ENCODE data around the gene GALNT9. TPM values are rescaled to one million over a fixed set of nuclear protein-coding genes. Genes with fewer than 3 reads are reported as not detected.
A peak's percentile ranks its signal among the peaks of the same experiment; 100 is the strongest.

GALNT9 gene
- total RNA-seq, 8 experiments from 2014 or later, result 0.40 to 23.8 (median 1.3) TPM

DNA sequence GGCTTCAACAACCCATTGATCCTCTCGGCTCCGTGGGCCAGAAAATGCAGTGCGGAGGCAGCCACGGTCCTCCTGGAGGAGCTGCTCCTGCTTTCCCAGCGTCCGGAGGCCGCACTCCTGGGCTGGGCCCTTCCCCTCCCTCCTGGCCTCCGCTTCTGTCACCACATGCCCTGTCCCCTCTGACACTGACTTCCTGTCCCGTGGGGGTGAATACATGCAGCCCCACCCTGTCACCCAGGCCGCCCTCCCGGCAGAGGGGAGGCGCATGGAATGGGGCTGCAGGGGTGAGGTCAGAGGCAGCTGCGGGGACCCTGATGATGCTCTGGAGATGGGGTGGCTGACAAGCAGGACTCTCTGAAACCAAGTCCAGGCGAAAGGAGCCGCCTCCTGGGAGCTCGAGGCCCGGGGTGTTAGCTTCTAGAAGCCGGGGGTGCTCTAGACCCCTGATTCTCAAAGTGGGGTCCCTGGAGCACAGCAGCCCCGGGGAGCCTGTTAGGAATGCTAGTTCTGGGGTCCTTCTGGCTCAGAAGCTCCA is 152.9 kb downstream of the GALNT9 start:
- in situ Hi-C loops (cut with MboI; ENCODE audit: low pct_unique_long_range_greater_than_20kb in 2 of 9, low sequenced_read_pairs in 9 of 9, unreplicated experiment in 9 of 9), result no loop called here
- Histone ChIP-seq H3K4me3 (no peak overlapping the region), H3K4me1 (replicated peaks in 1 of 2) (peaks cover 0 to 3% of the 10 kb centered on the region in 2 donors), H3K27ac (no peak overlapping the region)
- ATAC-seq (replicated peaks in 6 of 8), result peak in 7 of 8 experiments; percentile 18 to 74 (median 48)
- WGBS, 10 experiments, result 44 to 60% (median 57%) methylated on average over 2 to 6 of the region's 19 CpGs; no CpG with 5 or more reads in 6 of the 10 experiments

DNA sequence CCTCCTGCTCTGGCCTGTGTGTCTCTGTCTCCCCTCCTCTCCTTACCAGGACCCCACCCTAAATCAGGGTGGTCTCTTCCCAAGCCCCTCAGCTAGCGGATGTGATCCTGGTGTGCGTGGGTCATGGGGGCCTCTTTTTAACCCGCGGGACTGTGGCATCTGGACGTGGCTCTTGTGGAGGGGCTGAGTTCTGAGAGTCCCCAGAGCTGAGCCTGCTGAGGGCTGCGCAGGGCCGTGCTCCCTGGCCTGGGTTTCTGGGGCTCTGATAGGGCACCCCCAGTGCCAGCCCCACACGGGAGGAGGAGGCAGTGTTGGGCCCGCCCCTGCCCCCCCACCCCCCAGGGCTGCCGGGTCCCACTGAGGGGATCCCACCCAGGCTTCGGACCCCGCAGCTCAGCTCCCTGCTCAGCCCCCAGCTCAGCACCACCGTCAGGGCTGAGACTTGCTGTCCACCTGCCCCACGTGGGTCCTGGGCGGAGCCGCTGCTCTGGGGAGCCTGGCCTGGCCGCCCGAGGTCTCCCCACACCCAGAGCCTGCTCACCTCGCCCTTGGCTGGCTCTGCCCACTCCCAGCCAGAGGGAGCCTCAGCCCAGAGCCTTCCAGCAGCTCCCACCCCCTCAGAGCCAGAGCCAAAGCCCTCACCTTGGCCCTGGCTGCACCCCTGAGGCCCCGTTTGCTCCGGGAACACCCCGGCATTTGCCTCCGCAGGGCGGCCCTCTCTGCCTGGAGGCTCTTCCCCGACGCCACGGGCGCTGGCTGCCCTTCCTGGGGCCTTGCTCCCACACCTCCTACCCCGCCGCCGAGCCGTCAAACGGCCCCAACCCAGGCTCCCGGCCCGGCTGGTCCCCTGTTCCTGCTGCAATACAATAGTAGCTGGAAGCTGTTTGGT is 153.6 kb downstream of the GALNT9 start:
- WGBS, 10 experiments, result 0 to 63% (median 44%) methylated on average over 1 to 12 of the region's 35 CpGs; no CpG with 5 or more reads in 6 of the 10 experiments

DNA sequence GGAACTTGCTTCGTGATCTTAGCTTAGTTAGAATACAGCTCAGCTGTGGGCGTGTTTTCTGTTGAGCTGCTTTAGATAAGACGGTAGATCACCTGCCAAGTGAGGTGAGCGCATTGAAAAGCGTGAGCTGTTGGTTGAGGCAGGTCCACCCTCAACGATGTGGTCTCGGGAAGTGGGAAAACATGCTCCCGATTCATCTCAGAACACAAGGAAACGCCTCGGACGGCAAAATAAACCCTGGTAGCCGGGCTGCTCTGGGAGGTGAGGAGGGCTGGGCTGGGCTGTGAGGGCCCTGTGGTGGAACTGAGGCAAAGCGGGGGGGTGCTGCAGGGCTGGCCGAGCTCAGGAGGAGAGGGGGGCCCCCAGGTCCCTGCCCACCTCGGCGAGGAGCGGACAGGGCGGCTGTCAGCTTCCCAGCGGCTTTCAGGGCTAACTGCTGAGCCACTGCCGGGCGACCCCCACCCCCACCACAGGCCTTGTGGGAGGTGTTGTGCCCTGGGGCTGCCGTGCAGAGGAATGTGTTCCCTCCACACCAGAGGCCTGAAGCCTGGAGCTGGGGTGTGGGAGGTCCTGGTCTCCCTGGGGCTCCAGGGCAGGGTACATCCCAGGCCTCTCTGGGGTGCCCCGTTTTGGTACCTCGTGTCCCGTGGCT is 154.4 kb downstream of the GALNT9 start:
- no peak overlapping the region for H3K4me3 ChIP-seq
- 20 to 60% (median 45%) methylated on average over 1 to 10 of the region's 25 CpGs; no CpG with 5 or more reads in 2 of the 10 experiments for WGBS, 10 experiments
- H3K4me1 ChIP-seq (replicated peaks in 1 of 2), result peaks cover 2 to 9% of the 10 kb centered on the region in 2 donors
- no peak overlapping the region for H3K27ac ChIP-seq
- in situ Hi-C loops (cut with MboI; ENCODE audit: low pct_unique_long_range_greater_than_20kb in 2 of 9, low sequenced_read_pairs in 9 of 9, unreplicated experiment in 9 of 9), result loop anchor here in 1 of 9 experiments (25.0 kb wide), 2 partner anchors 237 to 437 kb away; partner anchors contain the start of genes LRCOL1 and P2RX2
- ATAC-seq (replicated peaks in 6 of 8), result no peak

More for the DNA sequence above, 153.6 kb downstream of the GALNT9 start:
- peak; percentile 1 to 35 (median 15) for ATAC-seq (replicated peaks in 6 of 8)
- in situ Hi-C loops (cut with MboI; ENCODE audit: low pct_unique_long_range_greater_than_20kb in 2 of 9, low sequenced_read_pairs in 9 of 9, unreplicated experiment in 9 of 9), result no loop called here
- Histone ChIP-seq H3K27ac (no peak overlapping the region), H3K4me3 (no peak overlapping the region), H3K4me1 (replicated peaks in 1 of 2) (peaks cover 0 to 3% of the 10 kb centered on the region in 2 donors)

DNA sequence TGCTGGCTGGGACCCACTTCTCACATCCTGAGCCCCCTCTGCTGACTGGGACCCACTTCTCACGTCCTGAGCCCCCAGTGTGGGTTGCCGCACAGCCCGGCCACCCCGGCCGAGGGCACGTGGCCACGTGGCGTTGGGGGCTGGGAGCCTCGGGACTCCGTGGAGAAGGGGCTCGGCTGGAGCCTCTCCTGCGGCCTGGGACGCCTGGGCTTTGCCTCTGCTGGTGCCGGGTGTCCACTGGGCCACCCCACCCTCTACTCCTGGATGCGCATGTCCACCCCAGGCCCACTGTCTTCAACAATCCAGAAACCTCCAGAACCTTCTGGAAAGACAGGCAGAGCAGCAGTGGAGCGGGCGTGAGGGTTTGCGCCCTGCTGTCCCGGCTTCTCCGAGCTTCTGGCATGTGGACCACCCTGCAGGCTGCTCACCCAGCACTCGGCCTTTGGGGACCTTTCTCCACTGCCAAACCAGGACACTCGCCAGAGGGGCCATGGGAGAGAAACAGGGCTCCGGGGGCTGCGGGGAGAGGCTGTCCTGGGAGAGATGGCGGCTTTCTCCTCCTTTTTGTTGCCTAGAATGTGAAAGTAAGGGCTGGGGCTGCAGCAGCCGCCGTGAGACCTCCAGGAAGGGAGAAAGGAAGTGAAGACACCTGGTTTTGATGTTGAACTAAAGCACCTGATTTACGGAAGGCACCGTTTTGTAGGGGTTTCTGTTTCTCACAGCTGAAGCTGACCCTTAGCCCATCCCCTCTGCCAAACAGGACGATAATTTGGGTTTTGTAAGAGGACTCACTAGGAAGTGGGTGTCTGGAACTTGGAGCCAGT is 155.2 kb downstream of the GALNT9 start:
- 0 to 70% (median 64%) methylated on average over 2 to 10 of the region's 30 CpGs; no CpG with 5 or more reads in 5 of the 10 experiments for WGBS, 10 experiments
- no peak for ATAC-seq (replicated peaks in 6 of 8)
- in situ Hi-C loops (cut with MboI; ENCODE audit: low pct_unique_long_range_greater_than_20kb in 2 of 9, low sequenced_read_pairs in 9 of 9, unreplicated experiment in 9 of 9), result loop anchor here in 1 of 9 experiments (25.0 kb wide), 2 partner anchors 238 to 438 kb away; partner anchors contain the start of genes LRCOL1 and P2RX2
- Histone ChIP-seq H3K4me3 (no peak overlapping the region), H3K4me1 (replicated peaks in 1 of 2) (peaks cover 4 to 14% of the 10 kb centered on the region in 2 donors), H3K27ac (no peak overlapping the region)

DNA sequence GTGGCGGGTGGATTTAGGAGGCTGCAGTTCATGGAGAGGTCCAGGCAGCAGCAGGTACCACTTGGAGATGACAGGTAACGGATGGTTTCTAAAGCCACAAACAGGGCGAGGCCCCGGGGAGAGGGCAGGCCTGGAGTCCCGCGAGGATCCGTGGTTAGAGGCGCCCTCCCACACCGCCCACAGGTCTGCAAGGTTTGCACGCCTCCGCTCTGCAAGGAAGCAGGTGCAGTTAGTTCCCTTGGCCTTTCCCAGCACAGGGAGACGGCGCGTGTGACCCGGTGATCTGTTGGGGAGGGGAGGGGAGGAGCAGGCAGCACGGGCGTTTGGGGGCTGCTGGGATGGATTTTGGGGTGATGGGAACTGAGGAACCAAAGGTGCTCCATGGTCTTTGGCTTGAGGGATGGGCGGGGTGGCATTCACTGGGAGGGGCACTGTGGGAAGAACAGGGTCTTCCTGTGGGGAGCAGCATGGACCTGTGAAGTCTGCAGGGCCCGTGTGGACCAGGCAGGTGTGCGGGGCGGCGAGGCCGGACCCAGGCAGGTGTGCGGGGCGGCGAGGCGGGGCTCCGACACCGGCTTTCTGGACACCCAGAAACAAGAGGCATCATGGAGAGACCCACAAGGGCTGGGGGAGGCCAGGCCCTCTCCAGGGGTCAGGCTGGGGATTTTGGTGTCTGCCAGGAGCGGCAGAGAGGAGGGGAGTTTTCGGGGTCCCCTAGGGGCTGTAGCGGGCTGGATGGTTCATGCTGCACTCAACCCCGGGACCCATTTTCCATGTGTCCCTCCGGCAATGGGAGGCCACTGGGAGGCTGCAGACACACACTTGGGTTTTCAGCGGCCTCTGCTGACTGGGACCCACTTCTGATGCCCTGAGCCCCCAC is 156.0 kb downstream of the GALNT9 start:
- H3K27ac ChIP-seq, result no peak overlapping the region
- peaks cover 4 to 14% of the 10 kb centered on the region in 2 donors for H3K4me1 ChIP-seq (replicated peaks in 1 of 2)
- in situ Hi-C loops (cut with MboI; ENCODE audit: low pct_unique_long_range_greater_than_20kb in 2 of 9, low sequenced_read_pairs in 9 of 9, unreplicated experiment in 9 of 9), result loop anchor here in 1 of 9 experiments (25.0 kb wide), 2 partner anchors 239 to 439 kb away; partner anchors contain the start of genes LRCOL1 and P2RX2
- 20 to 85% (median 55%) methylated on average over 2 to 7 of the region's 35 CpGs; no CpG with 5 or more reads in 6 of the 10 experiments for WGBS, 10 experiments
- no peak overlapping the region for H3K4me3 ChIP-seq
- ATAC-seq (replicated peaks in 6 of 8), result no peak

DNA sequence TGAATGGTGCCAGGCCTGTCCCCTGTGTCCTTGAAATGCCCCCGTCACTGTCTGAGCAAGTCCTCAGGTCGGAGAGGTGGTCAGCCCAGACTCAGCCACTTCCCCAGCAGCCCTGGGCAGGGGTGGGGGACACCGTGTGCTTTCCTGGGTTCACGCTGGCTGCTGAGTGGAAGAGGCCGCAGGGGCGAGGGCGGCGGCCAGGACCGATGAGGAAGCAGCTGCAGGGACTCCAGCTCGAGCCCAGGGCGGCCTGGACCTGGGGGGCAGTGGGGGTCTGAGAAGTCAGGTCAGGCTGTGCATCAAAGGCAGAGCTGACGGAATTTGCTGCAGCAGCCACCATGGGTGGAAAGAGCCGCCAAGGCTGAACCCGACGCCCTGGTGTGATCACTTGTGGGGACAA is 156.8 kb downstream of the GALNT9 start:
- Histone ChIP-seq H3K4me1 (replicated peaks in 1 of 2) (peaks cover 4 to 14% of the 10 kb centered on the region in 2 donors), H3K4me3 (no peak overlapping the region), H3K27ac (no peak overlapping the region)
- in situ Hi-C loops (cut with MboI; ENCODE audit: low pct_unique_long_range_greater_than_20kb in 2 of 9, low sequenced_read_pairs in 9 of 9, unreplicated experiment in 9 of 9), result loop anchor here in 1 of 9 experiments (25.0 kb wide), 2 partner anchors 240 to 440 kb away; partner anchors contain the start of genes LRCOL1 and P2RX2
- no peak for ATAC-seq (replicated peaks in 6 of 8)
- WGBS, 10 experiments, result 60 to 62% (median 60%) methylated on average over 1 to 2 of the region's 15 CpGs; no CpG with 5 or more reads in 7 of the 10 experiments

DNA sequence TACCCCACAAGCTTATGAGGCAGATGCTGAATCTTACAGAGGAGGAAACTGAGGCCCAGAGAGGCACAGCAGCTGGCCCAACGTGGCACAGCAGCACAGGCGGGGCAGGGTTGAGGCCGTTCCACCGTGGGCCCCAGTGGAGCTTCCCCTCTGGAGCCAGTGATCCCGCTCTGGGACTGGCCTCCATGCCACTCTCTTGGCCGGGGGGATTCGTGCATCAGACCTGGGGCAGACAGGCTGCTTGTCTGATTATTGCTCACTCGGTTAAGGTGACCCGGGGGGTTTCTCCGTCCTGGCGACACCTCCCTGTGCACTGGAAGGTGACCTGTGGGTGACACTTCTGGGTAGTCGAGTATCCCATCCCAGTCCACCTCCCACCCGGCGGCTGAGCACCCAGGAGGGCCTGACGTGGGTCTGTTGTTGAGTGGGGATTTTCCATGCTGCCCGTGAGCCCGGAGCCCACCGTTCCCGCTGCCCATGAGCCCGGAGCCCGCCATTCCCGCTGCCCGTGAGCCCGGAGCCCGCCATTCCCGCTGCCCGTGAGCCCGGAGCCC is 157.3 kb downstream of the GALNT9 start:
- H3K4me1 ChIP-seq (replicated peaks in 1 of 2), result peaks cover 4 to 14% of the 10 kb centered on the region in 2 donors
- in situ Hi-C loops (cut with MboI; ENCODE audit: low pct_unique_long_range_greater_than_20kb in 2 of 9, low sequenced_read_pairs in 9 of 9, unreplicated experiment in 9 of 9), result loop anchor here in 1 of 9 experiments (25.0 kb wide), 2 partner anchors 240 to 440 kb away; partner anchors contain the start of genes LRCOL1 and P2RX2
- WGBS, 10 experiments, result 50% methylated on average over 2 of the region's 28 CpGs; no CpG with 5 or more reads in 9 of the 10 experiments

DNA sequence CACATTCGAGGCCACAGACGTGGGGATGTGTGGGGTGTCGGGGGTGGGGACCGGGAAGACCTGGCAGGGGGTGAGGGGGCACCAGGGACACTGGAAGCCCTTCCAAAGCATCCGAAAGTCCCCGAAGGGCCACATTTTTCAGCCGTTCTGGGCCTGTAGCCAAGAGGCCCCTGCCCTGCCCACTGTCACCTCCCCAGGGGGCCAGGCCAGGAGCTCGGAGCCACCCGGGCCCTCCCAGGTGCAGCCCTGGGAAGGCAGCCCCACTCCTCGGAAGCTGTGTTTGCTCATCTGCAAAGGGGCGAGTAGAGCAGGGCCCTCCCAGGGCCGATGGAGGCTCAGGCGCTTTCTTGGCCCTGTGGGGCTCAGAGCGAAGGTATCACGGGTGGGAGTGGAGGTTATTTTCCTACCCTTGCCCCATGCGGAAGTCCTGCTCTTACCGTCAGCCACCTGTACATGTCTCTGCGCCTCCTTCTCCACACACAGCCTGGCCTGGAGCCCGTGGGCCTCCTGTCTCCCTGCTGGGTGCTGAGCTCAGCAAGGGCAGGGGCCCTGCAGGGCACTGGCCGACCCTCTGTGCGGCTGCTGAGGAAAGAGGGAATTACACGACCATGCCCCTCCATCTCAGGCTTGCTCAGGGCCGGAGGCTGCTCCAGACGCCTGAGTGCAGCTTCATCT is 158.0 kb downstream of the GALNT9 start:
- ATAC-seq (replicated peaks in 6 of 8), result no peak
- Histone ChIP-seq H3K27ac (no peak overlapping the region), H3K4me1 (replicated peaks in 1 of 2) (peaks cover 4 to 14% of the 10 kb centered on the region in 2 donors), H3K4me3 (no peak overlapping the region)
- in situ Hi-C loops (cut with MboI; ENCODE audit: low pct_unique_long_range_greater_than_20kb in 2 of 9, low sequenced_read_pairs in 9 of 9, unreplicated experiment in 9 of 9), result loop anchor here in 1 of 9 experiments (25.0 kb wide), 2 partner anchors 241 to 441 kb away; partner anchors contain the start of genes LRCOL1 and P2RX2
- 36 to 88% (median 40%) methylated on average over 1 to 5 of the region's 24 CpGs; no CpG with 5 or more reads in 7 of the 10 experiments for WGBS, 10 experiments

More for the DNA sequence above, 157.3 kb downstream of the GALNT9 start:
- ATAC-seq (replicated peaks in 6 of 8), result no peak
- no peak overlapping the region for H3K4me3 ChIP-seq
- H3K27ac ChIP-seq, result no peak overlapping the region

DNA sequence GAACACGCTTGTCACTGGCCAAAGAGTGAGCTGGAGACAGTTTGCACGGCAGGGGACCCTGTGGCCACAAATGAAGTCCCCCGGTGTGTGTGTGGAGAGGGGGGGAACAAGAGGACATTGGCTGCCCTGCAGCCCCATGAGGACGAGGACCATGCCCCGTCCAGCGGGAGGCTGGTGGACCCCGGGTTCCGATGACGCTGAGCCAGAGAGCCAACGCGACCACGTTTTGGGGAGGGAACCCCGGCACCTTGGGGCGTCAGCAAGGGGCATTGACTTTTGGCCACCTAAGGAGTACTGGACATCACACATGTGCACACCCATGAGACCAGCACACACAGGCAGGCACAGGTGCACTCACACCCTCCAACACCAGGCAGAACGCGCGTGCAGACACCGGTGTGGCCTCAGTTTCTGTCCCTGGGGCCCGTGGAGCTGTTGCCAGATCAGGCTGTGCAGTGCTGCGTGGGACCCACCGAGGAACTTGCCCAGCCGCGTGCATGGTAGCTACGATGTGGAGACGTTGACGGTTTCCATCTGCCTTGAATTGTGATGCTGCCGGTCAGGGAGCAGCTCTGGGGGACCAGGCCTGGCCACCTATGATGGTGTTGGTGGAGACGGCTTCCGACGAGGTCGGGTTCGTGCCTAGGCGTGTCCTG is 158.6 kb downstream of the GALNT9 start:
- Histone ChIP-seq H3K4me1 (replicated peaks in 1 of 2) (peaks cover 4 to 11% of the 10 kb centered on the region in 2 donors), H3K4me3 (no peak overlapping the region), H3K27ac (no peak overlapping the region)
- no peak for ATAC-seq (replicated peaks in 6 of 8)
- 73 to 100% (median 83%) methylated on average over 2 to 14 of the region's 33 CpGs; no CpG with 5 or more reads in 6 of the 10 experiments for WGBS, 10 experiments
- in situ Hi-C loops (cut with MboI; ENCODE audit: low pct_unique_long_range_greater_than_20kb in 2 of 9, low sequenced_read_pairs in 9 of 9, unreplicated experiment in 9 of 9), result loop anchor here in 1 of 9 experiments (25.0 kb wide), 2 partner anchors 242 to 442 kb away; partner anchors contain the start of genes LRCOL1 and P2RX2

DNA sequence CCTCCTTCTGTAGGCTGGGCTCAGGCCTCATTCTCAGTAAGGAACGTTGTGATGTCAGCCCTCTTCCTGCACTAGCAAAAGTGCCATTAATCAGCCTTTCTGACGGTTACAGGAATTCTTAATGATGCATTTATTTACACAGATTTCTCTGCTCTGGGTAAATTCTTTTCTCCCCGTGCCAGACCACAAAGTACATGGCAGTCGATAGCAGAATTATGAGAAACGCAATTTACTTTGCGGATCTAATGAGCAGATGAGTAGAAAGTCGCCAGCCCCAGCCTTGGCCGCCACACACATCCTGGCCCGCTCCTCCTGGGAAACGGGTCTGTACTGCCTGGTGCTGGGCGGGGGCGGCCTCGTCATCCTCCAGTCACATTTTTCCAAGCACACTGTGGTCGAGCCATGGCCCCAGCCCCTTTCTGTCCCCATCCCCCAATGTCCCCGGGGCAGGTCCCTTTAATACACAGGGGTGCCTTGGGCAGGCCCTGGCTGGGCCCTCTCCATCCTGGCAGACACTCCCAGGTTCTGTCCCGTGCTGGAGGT is 159.2 kb downstream of the GALNT9 start:
- peak; percentile 80 to 94 (median 84) for ATAC-seq (replicated peaks in 6 of 8)
- WGBS, 10 experiments, result 0 to 63% (median 13%) methylated on average over 1 to 10 of the region's 16 CpGs; no CpG with 5 or more reads in 2 of the 10 experiments
- peak overlapping the region in 1 of 2 donors; percentile 2 for H3K27ac ChIP-seq
- in situ Hi-C loops (cut with MboI; ENCODE audit: low pct_unique_long_range_greater_than_20kb in 2 of 9, low sequenced_read_pairs in 9 of 9, unreplicated experiment in 9 of 9), result loop anchor here in 1 of 9 experiments (25.0 kb wide), 2 partner anchors 242 to 442 kb away; partner anchors contain the start of genes LRCOL1 and P2RX2
- peaks cover 4 to 11% of the 10 kb centered on the region in 2 donors for H3K4me1 ChIP-seq (replicated peaks in 1 of 2)
- no peak overlapping the region for H3K4me3 ChIP-seq
